Lung (tissue), 12 donors: ENCODE measurements around the gene GABARAP. TPM values are rescaled to one million over a fixed set of nuclear protein-coding genes. Genes with fewer than 3 reads are reported as not detected.

Experiments
- ATAC-seq: fragments of 200-7000 bp; cut with Tn5 transposase; one replicate; pipeline ENCODE4 v1.9.1; 2020; ENCODE audit warnings: moderate number of reproducible peaks; ENCODE audit not compliant: insufficient read depth, low FRiP score
- DNase-seq, 3 donors: peaks; one replicate each; pipeline ENCODE4 v3.0.0-alpha.2; 2013 to 2017
- H3K27ac ChIP-seq, 2 donors: one replicate each; pipeline ENCODE4 v1.5.1; 2013; ENCODE audit warnings: mild to moderate bottlenecking in 2 of 2, moderate library complexity in 2 of 2, control low read depth in 1 of 2, inconsistent platforms in 1 of 2, low read depth in 1 of 2, low read length in 1 of 2
- H3K27me3 ChIP-seq, 3 donors: one replicate each; pipeline ENCODE4 v1.5.1; 2013; ENCODE audit warnings: low read length in 2 of 3; ENCODE audit not compliant: control insufficient read depth in 3 of 3, insufficient read depth in 3 of 3
- H3K36me3 ChIP-seq, 4 donors: one replicate each; pipeline ENCODE4 v1.5.1; 2013; ENCODE audit warnings: low read length in 4 of 4, mild to moderate bottlenecking in 1 of 4, moderate library complexity in 1 of 4; ENCODE audit not compliant: control insufficient read depth in 4 of 4, insufficient read depth in 4 of 4
- H3K4me1 ChIP-seq, 5 donors: one replicate each; pipeline ENCODE4 v1.5.1; 2013; ENCODE audit warnings: low read length in 5 of 5, mild to moderate bottlenecking in 2 of 5, moderate library complexity in 1 of 5; ENCODE audit not compliant: control insufficient read depth in 5 of 5, insufficient read depth in 5 of 5
- H3K4me3 ChIP-seq: one replicate; pipeline ENCODE4 v1.5.1; 2013; ENCODE audit warnings: mild to moderate bottlenecking, control low read depth, moderate library complexity
- H3K9ac ChIP-seq, 2 donors: one replicate each; pipeline ENCODE4 v1.5.1; 2013; ENCODE audit warnings: low read length in 2 of 2, control low read depth in 1 of 2; ENCODE audit not compliant: insufficient read depth in 1 of 2
- H3K9me3 ChIP-seq, 4 donors: one replicate each; pipeline ENCODE4 v1.5.1; 2013; ENCODE audit warnings: low read length in 3 of 4, mild to moderate bottlenecking in 1 of 4, moderate library complexity in 1 of 4; ENCODE audit not compliant: control insufficient read depth in 4 of 4, insufficient read depth in 3 of 4
- CTCF ChIP-seq: IDR thresholded peaks from 2 replicates; pipeline ENCODE4 v1.5.1; 2012; ENCODE audit warnings: mild to moderate bottlenecking; ENCODE audit errors: control extremely low read depth, extremely low read depth
- WGBS, 2 donors: extraction: QIAGEN DNeasy Blood & Tissue Kit; methylation state at CpG; one replicate each; pipeline ENCODE4 v1.1.7; 2013; 5-methylcytosine and 5-hydroxymethylcytosine counted together
- polyA plus RNA-seq, 2 donors: library from polyadenylated mRNA; stranded (reverse); fragments of 200-250 nt; gene quantifications; one replicate each; pipeline ENCODE4 v1.2.1, GENCODE V29; 2013
- total RNA-seq, 2 donors: library from RNA; depleted of rRNA in 1 of 2; stranded (reverse); fragments of >200 nt in 1 of 2; gene quantifications; one replicate each; pipeline ENCODE4 v1.2.1, GENCODE V29; 2014 to 2021
- donor health status: control.
- donor health status: control.
- donor health status: Bipolar disorder and iron deficiency.
- donor health status: healthy.
- donor health status: DM: yes; HTN: yes; CAD: no.

GABARAP gene
- total and polyA plus RNA-seq, 4 donors = 315 to 1,149 (median 685) TPM

GRCh38 chr17:7208027-7208571, 34.1 kb downstream of the GABARAP start:
- H3K27ac ChIP-seq = no peak overlapping the region
- no peaks in the 10 kb centered on the region for H3K27me3 ChIP-seq
- TF ChIP-seq CTCF = no peak
- peaks cover 0 to 25% (median 6%) of the 10 kb centered on the region in 5 donors for H3K4me1 ChIP-seq
- H3K4me3 ChIP-seq = no peak overlapping the region
- peaks cover 0 to 3% (median 2%) of the 10 kb centered on the region in 4 donors for H3K36me3 ChIP-seq
- 73 to 81% methylated on average over 21 of the region's 21 CpGs for WGBS, 2 donors
- no peak for ATAC-seq
- no peaks in the 10 kb centered on the region for H3K9me3 ChIP-seq
- no peak for DNase-seq
- H3K9ac ChIP-seq = no peak overlapping the region

- H3K27ac ChIP-seq = no peak overlapping the region
- no peak for DNase-seq
- no peak overlapping the region for H3K9ac ChIP-seq
Measured at GRCh38 chr17:7207120-7208001, 34.9 kb downstream of the GABARAP start.

GRCh38 chr17:7205561-7205960, 36.7 kb downstream of the GABARAP start:
- Histone ChIP-seq H3K9me3 (no peaks in the 10 kb centered on the region), H3K9ac (no peak overlapping the region), H3K27me3 (no peaks in the 10 kb centered on the region), H3K4me3 (no peak overlapping the region), H3K36me3 (peaks cover 0 to 12% (median 6%) of the 10 kb centered on the region in 4 donors), H3K4me1 (peaks cover 0 to 17% (median 6%) of the 10 kb centered on the region in 5 donors), H3K27ac (no peak overlapping the region)
- no peak for TF ChIP-seq CTCF
- WGBS, 2 donors = 57 to 70% methylated on average over 10 to 15 of the region's 15 CpGs
- no peak for DNase-seq
- ATAC-seq = no peak

More at GRCh38 chr17:7207120-7208001, 34.9 kb downstream of the GABARAP start:
- no peaks in the 10 kb centered on the region for H3K9me3 ChIP-seq
- no peak for ATAC-seq
- TF ChIP-seq CTCF = no peak
- H3K27me3 ChIP-seq = no peaks in the 10 kb centered on the region
- 91 to 93% methylated on average over 24 of the region's 24 CpGs for WGBS, 2 donors
- peaks cover 0 to 10% (median 6%) of the 10 kb centered on the region in 4 donors for H3K36me3 ChIP-seq
- H3K4me1 ChIP-seq = peaks cover 0 to 24% (median 6%) of the 10 kb centered on the region in 5 donors
- no peak overlapping the region for H3K4me3 ChIP-seq
